Mesenchymal stem cell (in vitro differentiated cells and primary cell): ENCODE results near the gene ATP1B2.

ENCODE experiments used
- DNase-seq: peaks from one replicate; pipeline ENCODE4 v3.0.0-alpha.2; 2013
- H2AFZ ChIP-seq: one replicate; pipeline ENCODE4 v1.6.1; 2013; ENCODE audit warnings: low read depth, mild to moderate bottlenecking, control low read depth, inconsistent platforms, low read length, moderate library complexity
- H2AK5ac ChIP-seq: 2 replicates; pipeline ENCODE4 v1.6.1; 2013; ENCODE audit warnings: low read length, moderate library complexity, mild to moderate bottlenecking, inconsistent platforms; ENCODE audit not compliant: severe bottlenecking
- H2BK120ac ChIP-seq: one replicate; pipeline ENCODE4 v1.6.1; 2013; ENCODE audit warnings: low read depth, mild to moderate bottlenecking, inconsistent platforms, low read length, moderate library complexity
- H2BK12ac ChIP-seq, 2 experiments: one replicate each; pipeline ENCODE4 v1.6.1; 2013; ENCODE audit warnings: inconsistent platforms in 2 of 2, low read length in 2 of 2, mild to moderate bottlenecking in 2 of 2, moderate library complexity in 2 of 2, control low read depth in 1 of 2
- H2BK15ac ChIP-seq: one replicate; pipeline ENCODE4 v1.6.1; 2013; ENCODE audit warnings: mild to moderate bottlenecking, low read depth, inconsistent platforms; ENCODE audit not compliant: poor library complexity, severe bottlenecking
- H2BK5ac ChIP-seq: 2 replicates; pipeline ENCODE4 v1.6.1; 2013; ENCODE audit warnings: low read depth, mild to moderate bottlenecking, low read length, control low read depth, inconsistent platforms; ENCODE audit not compliant: poor library complexity, severe bottlenecking
- H3K14ac ChIP-seq, 2 experiments: one replicate each; pipeline ENCODE4 v1.6.1; 2013; ENCODE audit warnings: inconsistent platforms in 2 of 2, low read length in 2 of 2, control low read depth in 1 of 2, mild to moderate bottlenecking in 1 of 2, moderate library complexity in 1 of 2
- H3K18ac ChIP-seq, 2 experiments: one replicate each; pipeline ENCODE4 v1.6.1; 2013; ENCODE audit warnings: inconsistent platforms in 2 of 2, low read length in 2 of 2, control low read depth in 1 of 2, low read depth in 1 of 2, mild to moderate bottlenecking in 1 of 2
- H3K23ac ChIP-seq, 2 experiments: one replicate each; pipeline ENCODE4 v1.6.1; 2013; ENCODE audit warnings: inconsistent platforms in 2 of 2, low read length in 2 of 2, mild to moderate bottlenecking in 2 of 2, moderate library complexity in 2 of 2, control low read depth in 1 of 2
- H3K27ac ChIP-seq: 2 replicates; pipeline ENCODE4 v1.5.1; 2013; ENCODE audit warnings: mild to moderate bottlenecking, moderate library complexity, low read length, control low read depth, inconsistent platforms; ENCODE audit not compliant: poor library complexity, severe bottlenecking
- H3K27me3 ChIP-seq, 2 experiments: 2 replicates each; pipeline versions ENCODE4 v1.6.1 to v1.7.0; 2013; ENCODE audit warnings: low read length in 2 of 2, mild to moderate bottlenecking in 2 of 2, moderate library complexity in 2 of 2, control low read depth in 1 of 2, inconsistent platforms in 1 of 2; ENCODE audit not compliant: control insufficient read depth in 1 of 2, insufficient read depth in 1 of 2
- H3K36me3 ChIP-seq, 2 experiments: 2 replicates each; pipeline versions ENCODE4 v1.6.1 to v1.7.0; 2013; ENCODE audit warnings: low read length in 2 of 2, control low read depth in 1 of 2, inconsistent platforms in 1 of 2, low read depth in 1 of 2, mild to moderate bottlenecking in 1 of 2; ENCODE audit not compliant: insufficient read depth in 2 of 2, control insufficient read depth in 1 of 2
- H3K4ac ChIP-seq, 2 experiments: one replicate each; pipeline ENCODE4 v1.6.1; 2013; ENCODE audit warnings: inconsistent platforms in 2 of 2, low read length in 2 of 2, mild to moderate bottlenecking in 2 of 2, moderate library complexity in 2 of 2, control low read depth in 1 of 2, low read depth in 1 of 2
- H3K4me1 ChIP-seq: 2 replicates; pipeline ENCODE4 v1.6.1; 2013; ENCODE audit warnings: low read depth, low read length, control low read depth; ENCODE audit not compliant: control insufficient read depth, insufficient read depth
- H3K4me2 ChIP-seq: 2 replicates; pipeline ENCODE4 v1.6.1; 2013; ENCODE audit warnings: low read length, mild to moderate bottlenecking, inconsistent platforms; ENCODE audit not compliant: poor library complexity, severe bottlenecking
- H3K4me3 ChIP-seq, 2 experiments: 2 replicates each; pipeline versions ENCODE4 v1.5.1 to v1.7.0; 2013; ENCODE audit warnings: low read length in 2 of 2, mild to moderate bottlenecking in 2 of 2, control low read depth in 1 of 2, low read depth in 1 of 2; ENCODE audit not compliant: insufficient read depth in 1 of 2
- H3K79me1 ChIP-seq: replicated peaks from 2 replicates; pipeline ENCODE4 v1.6.1; 2013; ENCODE audit warnings: mild to moderate bottlenecking, control low read depth, low read length, inconsistent platforms; ENCODE audit not compliant: poor library complexity, severe bottlenecking
- H3K9ac ChIP-seq: 2 replicates; pipeline ENCODE4 v1.7.0; 2013; ENCODE audit warnings: mild to moderate bottlenecking, low read length, moderate library complexity
- H3K9me3 ChIP-seq: 2 replicates; pipeline ENCODE4 v1.7.0; 2013; ENCODE audit warnings: mild to moderate bottlenecking, low read length; ENCODE audit not compliant: control insufficient read depth
- H4K8ac ChIP-seq: one replicate; pipeline ENCODE4 v1.6.1; 2013; ENCODE audit warnings: inconsistent platforms, mild to moderate bottlenecking, low read length, moderate library complexity
- H4K91ac ChIP-seq: one replicate; pipeline ENCODE4 v1.6.1; 2013; ENCODE audit warnings: mild to moderate bottlenecking, low read length, inconsistent platforms
- WGBS: methylation state at CpG from one replicate; pipeline ENCODE4 v1.1.7; 2013; ENCODE audit warnings: mixed read lengths; 5-methylcytosine and 5-hydroxymethylcytosine counted together

Gene ATP1B2

GRCh38 chr17:7688808-7689316 is 38.1 kb downstream of the ATP1B2 start:
- no peak overlapping the region for H3K4ac ChIP-seq
- WGBS: 24% methylated on average over 12 of the region's 13 CpGs

GRCh38 chr17:7695586-7695985 is 44.9 kb downstream of the ATP1B2 start:
- Histone ChIP-seq H2AFZ (no peak overlapping the region), H3K27ac (no peak overlapping the region), H3K23ac (no peak overlapping the region), H3K27me3 (no peaks in the 10 kb centered on the region), H3K9me3 (no peaks in the 10 kb centered on the region), H3K79me1 (peaks cover 10% of the 10 kb centered on the region), H2BK120ac (no peak overlapping the region), H3K4me2 (no peak overlapping the region), H3K18ac (no peak overlapping the region), H3K4ac (no peak overlapping the region), H3K4me3 (no peak overlapping the region), H3K36me3 (peaks cover 9 to 42% of the 10 kb centered on the region in 2 experiments), H2BK5ac (no peak overlapping the region), H2BK15ac (no peak overlapping the region), H3K14ac (no peak overlapping the region), H2AK5ac (no peak overlapping the region), H3K9ac (no peak overlapping the region), H4K91ac (no peak overlapping the region), H2BK12ac (no peak overlapping the region), H3K4me1 (no peaks in the 10 kb centered on the region), H4K8ac (no peak overlapping the region)
- 97% methylated on average over 10 of the region's 10 CpGs for WGBS
- no peak for DNase-seq

More at GRCh38 chr17:7688808-7689316, 38.1 kb downstream of the ATP1B2 start:
- H2BK120ac ChIP-seq: no peak overlapping the region
- no peak overlapping the region for H2AK5ac ChIP-seq
- no peak overlapping the region for H3K18ac ChIP-seq
- H2BK15ac ChIP-seq: no peak overlapping the region
- H2BK12ac ChIP-seq: no peak overlapping the region
- H3K4me3 ChIP-seq: peak overlapping the region; percentile 68 to 91
- H2BK5ac ChIP-seq: no peak overlapping the region
- H3K14ac ChIP-seq: peak overlapping the region in 1 of 2 experiments; percentile 6
- peaks cover 10% of the 10 kb centered on the region for H3K4me1 ChIP-seq
- H3K4me2 ChIP-seq: peak overlapping the region; percentile 98
- H4K91ac ChIP-seq: no peak overlapping the region
- peak overlapping the region; percentile 75 for H3K27ac ChIP-seq
- H3K79me1 ChIP-seq: peaks cover 23% of the 10 kb centered on the region
- no peaks in the 10 kb centered on the region for H3K27me3 ChIP-seq
- H2AFZ ChIP-seq: peak overlapping the region; percentile 72
- peaks cover 3 to 26% of the 10 kb centered on the region in 2 experiments for H3K36me3 ChIP-seq
- H3K9ac ChIP-seq: peak overlapping the region; percentile 92
- no peak overlapping the region for H3K23ac ChIP-seq
- no peak overlapping the region for H4K8ac ChIP-seq
- no peak for DNase-seq
- no peaks in the 10 kb centered on the region for H3K9me3 ChIP-seq

GRCh38 chr17:7697828-7698588 is 47.3 kb downstream of the ATP1B2 start:
- no peak overlapping the region for H2AK5ac ChIP-seq
- no peaks in the 10 kb centered on the region for H3K9me3 ChIP-seq
- H3K79me1 ChIP-seq: peaks cover 8% of the 10 kb centered on the region
- H2BK120ac ChIP-seq: no peak overlapping the region
- H3K27ac ChIP-seq: no peak overlapping the region
- H3K4ac ChIP-seq: no peak overlapping the region
- no peak overlapping the region for H3K4me3 ChIP-seq
- no peak overlapping the region for H3K4me2 ChIP-seq
- H4K8ac ChIP-seq: no peak overlapping the region
- H3K4me1 ChIP-seq: no peaks in the 10 kb centered on the region
- H3K9ac ChIP-seq: no peak overlapping the region
- H4K91ac ChIP-seq: no peak overlapping the region
- H3K36me3 ChIP-seq: peaks cover 30 to 54% of the 10 kb centered on the region in 2 experiments
- no peak overlapping the region for H3K23ac ChIP-seq
- no peak overlapping the region for H3K14ac ChIP-seq
- H2BK12ac ChIP-seq: no peak overlapping the region
- H2BK15ac ChIP-seq: no peak overlapping the region
- 94% methylated on average over 4 of the region's 4 CpGs for WGBS
- no peaks in the 10 kb centered on the region for H3K27me3 ChIP-seq
- no peak overlapping the region for H2BK5ac ChIP-seq
- H3K18ac ChIP-seq: no peak overlapping the region
- H2AFZ ChIP-seq: no peak overlapping the region
- DNase-seq: no peak

- Histone ChIP-seq H3K14ac (no peak overlapping the region), H2BK5ac (no peak overlapping the region), H3K9ac (no peak overlapping the region), H3K23ac (no peak overlapping the region), H3K4ac (no peak overlapping the region), H4K91ac (no peak overlapping the region), H4K8ac (no peak overlapping the region), H3K18ac (no peak overlapping the region), H3K4me2 (no peak overlapping the region), H3K27me3 (peaks cover 14 to 17% of the 10 kb centered on the region in 2 experiments), H2BK15ac (no peak overlapping the region), H2AFZ (no peak overlapping the region), H2BK120ac (no peak overlapping the region), H2AK5ac (no peak overlapping the region), H3K27ac (no peak overlapping the region), H3K4me3 (no peak overlapping the region), H3K36me3 (peaks cover 33 to 38% of the 10 kb centered on the region in 2 experiments), H2BK12ac (no peak overlapping the region), H3K79me1 (peaks cover 4% of the 10 kb centered on the region), H3K9me3 (no peaks in the 10 kb centered on the region), H3K4me1 (peaks cover 14% of the 10 kb centered on the region)
- WGBS: 93% methylated on average over 5 of the region's 7 CpGs
- DNase-seq: no peak
These were observed 49.8 kb downstream of the ATP1B2 start for GRCh38 chr17:7700510-7700909.
